GM19395 (cell line): Measurements from ENCODE around the gene IPO11.
"Not testable (repeated sequence)": the region's sequence is repeated elsewhere in the genome, so short reads cannot be mapped to it uniquely, and the experiment has no call there.

Experiments
- ATAC-seq: cut with Tn5 transposase; IDR thresholded peaks from one replicate; pipeline ENCODE4 v1.9.1; 2021; ENCODE audit warnings: mild to moderate bottlenecking, moderate library complexity; ENCODE audit not compliant: unreplicated experiment

The IPO11 gene

GRCh38 chr5:62513085-62513484 lies 100.5 kb downstream of the IPO11 start:
- not testable (repeated sequence) for ATAC-seq

- ATAC-seq: no peak
Observed at GRCh38 chr5:62514510-62515119, 102.1 kb downstream of the IPO11 start.

GRCh38 chr5:62520812-62521211 lies 108.2 kb downstream of the IPO11 start:
- ATAC-seq: not testable (repeated sequence)

GRCh38 chr5:62521319-62521718 lies 108.8 kb downstream of the IPO11 start:
- no peak for ATAC-seq

- no peak for ATAC-seq
Observed at GRCh38 chr5:62522811-62523210, 110.2 kb downstream of the IPO11 start.

GRCh38 chr5:62533597-62533996 lies 121.0 kb downstream of the IPO11 start:
- ATAC-seq: no peak

GRCh38 chr5:62534461-62535236 lies 122.1 kb downstream of the IPO11 start:
- no peak for ATAC-seq

- no peak for ATAC-seq
Observed at GRCh38 chr5:62536232-62536631, 123.7 kb downstream of the IPO11 start.

- no peak for ATAC-seq
Observed at GRCh38 chr5:62536783-62537182, 124.2 kb downstream of the IPO11 start.

GRCh38 chr5:62538017-62538942 lies 125.7 kb downstream of the IPO11 start:
- ATAC-seq: peak; percentile 52

GRCh38 chr5:62542720-62543119 lies 130.2 kb downstream of the IPO11 start:
- ATAC-seq: no peak

GRCh38 chr5:62547945-62548630 lies 135.5 kb downstream of the IPO11 start:
- ATAC-seq: no peak

GRCh38 chr5:62550103-62550502 lies 137.5 kb downstream of the IPO11 start:
- ATAC-seq: no peak

GRCh38 chr5:62555930-62556329 lies 143.4 kb downstream of the IPO11 start:
- ATAC-seq: no peak

- ATAC-seq: no peak
Observed at GRCh38 chr5:62558941-62559340, 146.4 kb downstream of the IPO11 start.

- no peak for ATAC-seq
Observed at GRCh38 chr5:62560786-62561185, 148.2 kb downstream of the IPO11 start.

- ATAC-seq: no peak
Observed at GRCh38 chr5:62561896-62562295, 149.3 kb downstream of the IPO11 start.

- no peak for ATAC-seq
Observed at GRCh38 chr5:62562867-62563266, 150.3 kb downstream of the IPO11 start.

- no peak for ATAC-seq
Observed at GRCh38 chr5:62564101-62564500, 151.5 kb downstream of the IPO11 start.

- not testable (repeated sequence) for ATAC-seq
Observed at GRCh38 chr5:62565740-62566139, 153.2 kb downstream of the IPO11 start.

- no peak for ATAC-seq
Observed at GRCh38 chr5:62568143-62568542, 155.6 kb downstream of the IPO11 start.
